ENCODE data around the gene SKI.

SKI gene

DNA sequence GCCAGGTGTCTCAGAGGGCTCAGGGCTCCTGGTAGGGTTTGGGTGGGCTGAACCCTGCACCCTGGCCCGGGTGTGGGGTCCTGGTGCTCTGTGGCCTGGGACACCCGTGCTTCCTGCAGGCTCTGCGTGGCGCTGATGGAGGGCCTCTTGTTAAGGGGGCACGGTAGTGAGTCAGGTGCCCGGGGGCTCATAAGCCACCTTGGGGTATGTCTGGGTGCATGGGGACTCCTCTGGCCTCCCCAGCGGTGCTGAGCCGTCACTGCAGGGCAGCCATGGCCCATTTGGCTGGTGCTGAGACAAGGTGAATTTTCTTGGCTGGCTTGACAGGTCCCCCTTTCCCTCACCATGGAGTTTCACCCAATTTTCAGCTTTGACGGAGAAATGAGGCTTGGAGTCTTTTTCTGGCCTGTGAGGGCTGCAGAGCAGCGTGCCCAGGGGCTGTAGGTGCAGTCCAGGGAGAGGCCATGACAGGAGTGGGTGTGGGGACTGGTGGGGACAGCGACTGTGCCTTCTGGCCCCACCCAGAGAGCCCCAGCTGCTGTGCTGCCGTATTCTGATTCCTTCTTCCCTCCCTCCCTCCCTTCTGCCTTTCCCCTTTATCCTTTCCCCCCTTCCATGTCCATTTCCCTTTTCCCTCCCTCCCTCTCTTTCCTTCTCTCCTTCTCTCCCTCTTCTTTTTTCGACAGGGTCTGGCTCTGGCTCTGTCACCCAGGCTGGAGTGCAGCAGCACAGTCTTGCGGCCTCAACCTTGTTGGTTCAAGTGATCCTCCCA, 40.4 kb downstream of the SKI start:
- H3K4me3 Mint-ChIP-seq = no peak overlapping the region
- peaks cover 46% of the 10 kb centered on the region for H3K4me1 Mint-ChIP-seq
- no peaks in the 10 kb centered on the region for H3K27me3 Mint-ChIP-seq (ENCODE audit: low read depth)
- no peaks in the 10 kb centered on the region for H3K9me3 Mint-ChIP-seq
- TF ChIP-seq, protein P1, sequence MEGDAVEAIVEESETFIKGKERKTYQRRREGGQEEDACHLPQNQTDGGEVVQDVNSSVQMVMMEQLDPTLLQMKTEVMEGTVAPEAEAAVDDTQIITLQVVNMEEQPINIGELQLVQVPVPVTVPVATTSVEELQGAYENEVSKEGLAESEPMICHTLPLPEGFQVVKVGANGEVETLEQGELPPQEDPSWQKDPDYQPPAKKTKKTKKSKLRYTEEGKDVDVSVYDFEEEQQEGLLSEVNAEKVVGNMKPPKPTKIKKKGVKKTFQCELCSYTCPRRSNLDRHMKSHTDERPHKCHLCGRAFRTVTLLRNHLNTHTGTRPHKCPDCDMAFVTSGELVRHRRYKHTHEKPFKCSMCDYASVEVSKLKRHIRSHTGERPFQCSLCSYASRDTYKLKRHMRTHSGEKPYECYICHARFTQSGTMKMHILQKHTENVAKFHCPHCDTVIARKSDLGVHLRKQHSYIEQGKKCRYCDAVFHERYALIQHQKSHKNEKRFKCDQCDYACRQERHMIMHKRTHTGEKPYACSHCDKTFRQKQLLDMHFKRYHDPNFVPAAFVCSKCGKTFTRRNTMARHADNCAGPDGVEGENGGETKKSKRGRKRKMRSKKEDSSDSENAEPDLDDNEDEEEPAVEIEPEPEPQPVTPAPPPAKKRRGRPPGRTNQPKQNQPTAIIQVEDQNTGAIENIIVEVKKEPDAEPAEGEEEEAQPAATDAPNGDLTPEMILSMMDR (IDR thresholded peaks at IDR 0.05; ENCODE audit: unreplicated experiment in 3 of 3) = no peak
- H3K27ac Mint-ChIP-seq = peak overlapping the region; percentile 51 to 67 (median 66)
- H3K36me3 Mint-ChIP-seq (ENCODE audit: low read depth) = peaks cover 4% of the 10 kb centered on the region

DNA sequence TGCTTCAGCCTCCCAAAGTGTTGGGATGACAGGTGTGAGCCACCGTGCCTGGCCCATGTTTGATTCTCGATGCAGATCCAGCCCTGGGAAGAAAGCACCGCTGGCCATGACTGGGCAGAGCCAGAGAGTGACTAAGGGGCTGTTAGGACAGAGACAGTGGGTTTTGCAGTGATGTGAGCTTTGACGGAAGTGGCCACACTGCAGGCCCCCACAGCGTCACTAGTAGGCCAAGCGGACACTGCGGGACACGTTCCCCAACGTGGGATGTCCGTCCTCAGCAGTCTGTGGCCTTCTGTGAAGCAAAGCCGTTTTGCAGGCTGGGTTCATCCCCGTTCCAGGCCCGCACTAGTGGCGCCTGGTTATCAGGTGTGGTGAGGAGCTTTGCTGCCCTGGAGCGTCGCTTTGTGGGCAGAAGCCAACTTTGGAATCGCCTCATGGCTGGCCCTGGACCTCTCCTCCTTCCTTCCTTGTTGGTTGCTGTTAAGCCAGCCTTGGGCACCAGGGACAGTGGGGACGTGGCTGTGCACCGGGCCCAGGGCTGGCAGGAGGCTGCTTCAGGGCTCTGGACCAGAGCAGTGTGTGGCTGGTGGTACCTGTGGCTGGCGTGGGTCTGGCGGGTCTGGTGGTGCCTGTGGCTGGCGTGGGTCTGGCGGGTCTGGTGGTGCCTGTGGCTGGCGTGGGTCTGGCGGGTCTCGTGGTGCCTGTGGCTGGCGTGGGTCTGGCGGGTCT, 41.2 kb downstream of the SKI start:
- TF ChIP-seq, protein P1 (IDR thresholded peaks at IDR 0.05; ENCODE audit: unreplicated experiment in 3 of 3) = no peak
- Mint-ChIP-seq H3K4me1 (peaks cover 55% of the 10 kb centered on the region), H3K9me3 (no peaks in the 10 kb centered on the region), H3K36me3 (ENCODE audit: low read depth) (peaks cover 4% of the 10 kb centered on the region), H3K27ac (peak overlapping the region; percentile 51 to 67 (median 66)), H3K27me3 (ENCODE audit: low read depth) (no peaks in the 10 kb centered on the region), H3K4me3 (no peak overlapping the region)

DNA sequence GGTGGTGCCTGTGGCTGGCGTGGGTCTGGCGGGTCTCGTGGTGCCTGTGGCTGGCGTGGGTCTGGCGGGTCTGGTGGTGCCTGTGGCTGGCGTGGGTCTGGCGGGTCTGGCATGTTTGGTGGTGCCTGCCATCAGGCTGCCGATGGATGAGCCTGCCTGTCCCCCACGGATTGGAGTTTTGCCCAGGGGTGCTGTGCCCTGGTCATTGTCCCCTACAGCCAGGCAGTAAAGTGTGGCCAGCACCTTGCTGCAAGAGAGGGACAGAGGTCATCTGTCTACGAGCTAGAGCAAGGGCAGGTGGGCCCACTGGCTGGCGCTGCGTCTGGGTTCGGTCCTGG, 41.8 kb downstream of the SKI start:
- peaks cover 4% of the 10 kb centered on the region for H3K36me3 Mint-ChIP-seq (ENCODE audit: low read depth)
- H3K4me3 Mint-ChIP-seq = no peak overlapping the region
- peaks cover 60% of the 10 kb centered on the region for H3K4me1 Mint-ChIP-seq
- peak overlapping the region; percentile 33 to 68 (median 46) for H3K27ac Mint-ChIP-seq
- TF ChIP-seq, protein P1 (IDR thresholded peaks at IDR 0.05; ENCODE audit: unreplicated experiment in 3 of 3) = no peak
- H3K9me3 Mint-ChIP-seq = no peaks in the 10 kb centered on the region
- H3K27me3 Mint-ChIP-seq (ENCODE audit: low read depth) = no peaks in the 10 kb centered on the region

DNA sequence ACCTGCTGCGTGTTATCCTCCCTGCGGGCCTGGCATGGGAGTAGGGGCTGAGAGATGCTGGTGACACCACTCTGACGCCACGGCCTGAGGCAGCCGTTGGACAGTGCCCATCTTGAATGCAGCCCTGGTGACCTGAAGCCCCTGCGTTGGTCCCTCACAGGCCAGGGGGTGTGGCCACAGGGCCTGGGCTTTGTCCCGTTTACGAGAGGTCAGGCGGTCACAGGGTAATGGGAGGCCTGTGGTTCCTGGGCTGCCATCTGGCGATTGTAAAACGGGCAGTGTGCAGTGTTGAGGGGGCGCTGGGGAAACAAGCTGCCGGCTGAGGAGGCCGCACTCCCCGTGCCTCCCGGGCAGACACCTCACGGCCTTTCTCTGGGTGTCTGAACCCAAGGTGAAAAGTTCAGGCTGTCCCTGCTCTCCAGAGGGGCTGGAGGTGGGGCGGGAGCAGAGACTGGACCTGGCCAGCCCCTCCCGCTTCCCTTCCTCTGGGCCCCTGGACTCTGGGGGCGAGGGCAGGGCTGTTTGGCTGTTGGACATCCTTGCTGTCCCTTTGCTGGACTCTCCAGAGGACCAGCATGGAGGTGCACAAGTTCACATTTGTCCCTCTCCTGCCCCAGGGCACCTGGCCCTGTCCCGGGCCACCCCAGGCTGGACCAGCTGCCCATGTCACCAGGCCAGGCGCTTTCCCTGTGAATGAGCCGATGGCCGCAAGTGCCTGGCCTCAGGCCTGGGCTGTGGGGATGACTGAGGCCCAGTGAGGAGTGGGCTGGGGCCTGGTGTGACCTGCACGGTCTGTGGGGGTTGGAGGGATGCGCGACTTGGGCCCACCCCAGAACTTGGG, 42.4 kb downstream of the SKI start:
- Mint-ChIP-seq H3K27ac (peak overlapping the region; percentile 33 to 68 (median 60)), H3K4me3 (no peak overlapping the region), H3K36me3 (ENCODE audit: low read depth) (no peaks in the 10 kb centered on the region), H3K4me1 (peaks cover 60% of the 10 kb centered on the region), H3K27me3 (ENCODE audit: low read depth) (no peaks in the 10 kb centered on the region), H3K9me3 (no peaks in the 10 kb centered on the region)
- TF ChIP-seq, protein P1 (IDR thresholded peaks at IDR 0.05; ENCODE audit: unreplicated experiment in 3 of 3) = no peak

DNA sequence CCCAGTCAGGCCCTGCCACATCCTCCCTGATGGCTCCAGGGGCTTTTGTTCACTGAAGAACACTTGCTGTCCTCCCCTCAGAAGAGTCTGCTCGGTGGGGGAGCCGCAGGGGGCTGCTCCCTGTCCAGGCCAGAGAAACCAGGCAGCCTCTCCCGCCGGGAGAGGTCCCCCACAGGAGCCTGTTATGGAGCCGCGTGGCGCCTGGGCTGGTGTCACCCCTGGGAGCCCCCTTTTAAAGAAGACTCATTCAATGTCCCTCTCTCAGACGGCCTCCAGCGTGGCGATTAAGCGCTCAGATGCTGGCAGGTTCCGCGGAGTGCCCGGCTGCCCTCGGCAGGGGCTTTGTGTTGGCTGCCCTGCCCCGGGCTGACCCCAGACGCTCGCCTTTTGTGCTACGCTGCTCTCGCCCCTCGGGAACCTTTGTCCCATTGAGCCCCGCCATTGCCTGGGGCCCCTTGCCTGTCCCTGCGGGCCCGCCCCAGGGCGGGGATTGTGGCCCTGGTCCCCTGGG, 43.1 kb downstream of the SKI start:
- Mint-ChIP-seq H3K36me3 (ENCODE audit: low read depth) (no peaks in the 10 kb centered on the region), H3K4me1 (peaks cover 65% of the 10 kb centered on the region), H3K4me3 (no peak overlapping the region), H3K9me3 (no peaks in the 10 kb centered on the region), H3K27me3 (ENCODE audit: low read depth) (no peaks in the 10 kb centered on the region), H3K27ac (peak overlapping the region in 1 of 3 experiments; percentile 60)
- TF ChIP-seq, protein P1 (IDR thresholded peaks at IDR 0.05; ENCODE audit: unreplicated experiment in 3 of 3) = no peak

Data from nephron (organoid).